ENCODE data around the gene BBS4.
"Not testable (repeated sequence)": the region's sequence is repeated elsewhere in the genome, so short reads cannot be mapped to it uniquely, and the experiment has no call there.

The BBS4 gene

GRCh38 chr15:72669803-72670202, 16.2 kb upstream of the BBS4 start:
- not testable (repeated sequence) for H3K4me1 ChIP-seq (ENCODE audit: control insufficient read depth, insufficient read depth, low read length, unreplicated experiment); H3K4me3 ChIP-seq (ENCODE audit: low read depth, low read length); H3K79me2 ChIP-seq (ENCODE audit: control insufficient read depth, insufficient read depth, low read length, unreplicated experiment); H3K36me3 ChIP-seq (ENCODE audit: insufficient read depth, low read length); H3K27me3 ChIP-seq (ENCODE audit: insufficient read depth, low read length); H3K27ac ChIP-seq (ENCODE audit: low read depth, low read length); H2AFZ ChIP-seq (ENCODE audit: low read length, unreplicated experiment)

DNA sequence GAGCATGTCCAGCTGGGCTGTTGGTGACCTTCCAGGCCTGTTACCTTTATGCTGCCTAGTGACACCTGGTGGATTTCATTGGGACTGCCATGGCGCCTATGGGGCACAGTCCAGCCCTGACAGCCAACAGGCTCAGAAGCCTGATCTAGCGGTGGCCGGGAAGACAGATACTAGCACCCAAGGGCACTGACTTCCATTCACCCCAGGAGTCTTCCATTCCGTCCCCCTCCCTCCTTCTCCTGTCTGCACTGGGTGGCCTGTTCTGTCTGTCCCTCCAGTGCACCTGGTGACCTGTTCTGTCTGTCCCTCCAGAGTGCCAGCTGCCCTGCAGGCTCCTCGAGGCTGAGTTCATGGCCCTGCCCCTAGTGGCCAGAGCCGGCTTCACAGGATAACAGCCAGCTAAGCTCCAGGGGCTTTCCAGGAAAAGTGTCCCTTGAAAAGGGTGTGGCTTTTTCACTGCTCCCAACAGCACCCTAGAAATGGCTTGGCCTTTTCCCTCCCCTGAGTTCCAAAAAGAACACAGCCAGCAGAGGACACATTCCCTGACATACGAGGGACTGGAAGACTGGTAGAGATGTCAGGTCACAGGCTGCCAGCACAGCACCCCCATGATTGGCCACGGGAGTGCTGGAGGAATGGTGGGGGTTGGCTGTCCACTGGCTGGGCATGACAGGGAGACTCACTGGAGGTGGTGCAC, 15.2 kb upstream of the BBS4 start:
- H3K36me3 ChIP-seq (ENCODE audit: insufficient read depth, low read length): not testable (repeated sequence)
- Histone ChIP-seq H3K4me3 (ENCODE audit: low read depth, low read length) (peak overlapping the region; percentile 68), H2AFZ (ENCODE audit: low read length, unreplicated experiment) (peak overlapping the region; percentile 85)

DNA sequence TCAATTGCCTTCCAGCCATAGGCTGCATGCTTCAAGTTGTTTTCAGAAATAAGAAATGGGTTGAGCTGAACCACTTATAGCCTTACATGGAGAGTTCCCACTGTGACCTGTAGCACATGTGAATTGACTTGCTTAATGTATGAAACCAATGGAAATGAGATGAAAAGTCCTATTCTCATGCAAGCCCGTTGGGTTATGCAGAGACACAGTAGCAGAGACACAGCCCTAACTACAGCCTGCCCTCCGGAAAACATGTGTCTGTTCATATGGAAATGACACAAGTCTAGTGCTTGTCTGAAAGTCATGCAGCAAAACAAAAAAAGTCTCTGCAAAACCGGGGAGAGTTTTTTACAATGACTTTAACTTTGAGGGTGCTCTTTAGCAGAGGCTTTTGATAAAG, 14.5 kb upstream of the BBS4 start:
- Histone ChIP-seq H3K4me3 (ENCODE audit: low read depth, low read length) (no peak overlapping the region), H3K27me3 (ENCODE audit: insufficient read depth, low read length) (peaks cover 7% of the 10 kb centered on the region), H2AFZ (ENCODE audit: low read length, unreplicated experiment) (peak overlapping the region; percentile 85), H3K36me3 (ENCODE audit: insufficient read depth, low read length) (no peaks in the 10 kb centered on the region), H3K79me2 (ENCODE audit: control insufficient read depth, insufficient read depth, low read length, unreplicated experiment) (no peaks in the 10 kb centered on the region), H3K27ac (ENCODE audit: low read depth, low read length) (no peak overlapping the region), H3K4me1 (ENCODE audit: control insufficient read depth, insufficient read depth, low read length, unreplicated experiment) (no peaks in the 10 kb centered on the region)

More for the DNA sequence above, 15.2 kb upstream of the BBS4 start:
- H3K4me1 ChIP-seq (ENCODE audit: control insufficient read depth, insufficient read depth, low read length, unreplicated experiment); H3K27ac ChIP-seq (ENCODE audit: low read depth, low read length); H3K27me3 ChIP-seq (ENCODE audit: insufficient read depth, low read length); H3K79me2 ChIP-seq (ENCODE audit: control insufficient read depth, insufficient read depth, low read length, unreplicated experiment): not testable (repeated sequence)

DNA sequence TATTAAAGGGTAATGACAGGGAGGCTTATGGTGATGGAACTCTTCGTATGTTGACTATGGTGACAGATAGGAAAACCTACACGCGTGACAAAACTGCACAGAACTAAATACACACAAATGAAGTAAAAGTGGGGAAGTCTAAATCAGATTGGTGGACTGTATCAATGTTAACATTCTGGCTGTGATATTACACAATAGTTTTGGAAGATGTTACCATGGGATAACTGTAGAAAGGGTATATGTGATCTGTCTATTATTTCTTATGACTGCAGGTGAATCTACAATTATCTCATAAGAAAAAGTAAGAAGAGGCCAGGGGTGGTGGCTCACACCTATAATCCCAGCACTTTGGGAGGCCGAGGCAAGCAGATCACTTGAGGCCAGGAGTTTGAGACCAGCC, 9.2 kb upstream of the BBS4 start:
- Histone ChIP-seq H3K79me2 (ENCODE audit: control insufficient read depth, insufficient read depth, low read length, unreplicated experiment) (no peaks in the 10 kb centered on the region), H3K36me3 (ENCODE audit: insufficient read depth, low read length) (no peaks in the 10 kb centered on the region), H3K27ac (ENCODE audit: low read depth, low read length) (no peak overlapping the region), H3K4me1 (ENCODE audit: control insufficient read depth, insufficient read depth, low read length, unreplicated experiment) (no peaks in the 10 kb centered on the region), H3K27me3 (ENCODE audit: insufficient read depth, low read length) (peaks cover 40% of the 10 kb centered on the region), H3K4me3 (ENCODE audit: low read depth, low read length) (no peak overlapping the region), H2AFZ (ENCODE audit: low read length, unreplicated experiment) (no peak overlapping the region)

- H3K27me3 ChIP-seq (ENCODE audit: insufficient read depth, low read length): peaks cover 36% of the 10 kb centered on the region
- H2AFZ ChIP-seq (ENCODE audit: low read length, unreplicated experiment): no peak overlapping the region
These were observed 5.1 kb upstream of the BBS4 start for GRCh38 chr15:72680931-72681330.

GRCh38 chr15:72682772-72683171, 3.2 kb upstream of the BBS4 start:
- Histone ChIP-seq H3K79me2 (ENCODE audit: control insufficient read depth, insufficient read depth, low read length, unreplicated experiment) (no peaks in the 10 kb centered on the region), H3K36me3 (ENCODE audit: insufficient read depth, low read length) (no peaks in the 10 kb centered on the region), H3K27ac (ENCODE audit: low read depth, low read length) (no peak overlapping the region), H2AFZ (ENCODE audit: low read length, unreplicated experiment) (no peak overlapping the region), H3K27me3 (ENCODE audit: insufficient read depth, low read length) (peaks cover 31% of the 10 kb centered on the region), H3K4me1 (ENCODE audit: control insufficient read depth, insufficient read depth, low read length, unreplicated experiment) (peaks cover 5% of the 10 kb centered on the region), H3K4me3 (ENCODE audit: low read depth, low read length) (no peak overlapping the region)

More at GRCh38 chr15:72680931-72681330, 5.1 kb upstream of the BBS4 start:
- peaks cover 5% of the 10 kb centered on the region for H3K4me1 ChIP-seq (ENCODE audit: control insufficient read depth, insufficient read depth, low read length, unreplicated experiment)
- H3K79me2 ChIP-seq (ENCODE audit: control insufficient read depth, insufficient read depth, low read length, unreplicated experiment): no peaks in the 10 kb centered on the region
- H3K36me3 ChIP-seq (ENCODE audit: insufficient read depth, low read length): no peaks in the 10 kb centered on the region
- H3K27ac ChIP-seq (ENCODE audit: low read depth, low read length): no peak overlapping the region
- H3K4me3 ChIP-seq (ENCODE audit: low read depth, low read length): no peak overlapping the region

GRCh38 chr15:72685301-72685924, 594 bp upstream of the BBS4 start:
- Histone ChIP-seq H3K36me3 (ENCODE audit: insufficient read depth, low read length) (no peaks in the 10 kb centered on the region), H3K4me3 (ENCODE audit: low read depth, low read length) (peak overlapping the region; percentile 95), H3K27ac (ENCODE audit: low read depth, low read length) (peak overlapping the region; percentile 76), H2AFZ (ENCODE audit: low read length, unreplicated experiment) (peak overlapping the region; percentile 100), H3K4me1 (ENCODE audit: control insufficient read depth, insufficient read depth, low read length, unreplicated experiment) (peaks cover 5% of the 10 kb centered on the region), H3K27me3 (ENCODE audit: insufficient read depth, low read length) (peaks cover 6% of the 10 kb centered on the region; the same call in 1 of the 2 replicates), H3K79me2 (ENCODE audit: control insufficient read depth, insufficient read depth, low read length, unreplicated experiment) (no peaks in the 10 kb centered on the region)

DNA sequence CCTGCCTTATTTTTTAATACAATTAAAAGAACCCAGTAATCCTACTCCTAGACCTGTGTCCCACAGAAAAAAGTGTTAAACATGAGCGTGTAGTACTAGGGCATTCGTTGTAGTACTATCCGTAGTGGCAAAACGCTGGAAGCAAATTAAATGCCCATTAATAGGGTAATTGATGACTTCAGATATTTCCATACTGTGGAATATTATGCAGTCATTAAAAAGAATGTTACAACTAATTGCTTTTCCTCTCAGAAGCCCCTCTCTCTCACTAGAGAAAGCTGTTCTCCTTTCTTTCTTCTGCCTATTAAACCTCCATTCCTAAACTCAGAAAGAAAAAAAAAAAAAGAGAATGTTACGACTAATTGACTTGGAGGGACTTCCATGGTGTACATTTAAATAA, 2.7 kb downstream of the BBS4 start:
- Histone ChIP-seq H3K4me1 (ENCODE audit: control insufficient read depth, insufficient read depth, low read length, unreplicated experiment) (peaks cover 5% of the 10 kb centered on the region), H3K27me3 (ENCODE audit: insufficient read depth, low read length) (no peaks in the 10 kb centered on the region), H2AFZ (ENCODE audit: low read length, unreplicated experiment) (no peak overlapping the region), H3K79me2 (ENCODE audit: control insufficient read depth, insufficient read depth, low read length, unreplicated experiment) (peaks cover 2% of the 10 kb centered on the region), H3K4me3 (ENCODE audit: low read depth, low read length) (no peak overlapping the region), H3K36me3 (ENCODE audit: insufficient read depth, low read length) (no peaks in the 10 kb centered on the region), H3K27ac (ENCODE audit: low read depth, low read length) (no peak overlapping the region)

DNA sequence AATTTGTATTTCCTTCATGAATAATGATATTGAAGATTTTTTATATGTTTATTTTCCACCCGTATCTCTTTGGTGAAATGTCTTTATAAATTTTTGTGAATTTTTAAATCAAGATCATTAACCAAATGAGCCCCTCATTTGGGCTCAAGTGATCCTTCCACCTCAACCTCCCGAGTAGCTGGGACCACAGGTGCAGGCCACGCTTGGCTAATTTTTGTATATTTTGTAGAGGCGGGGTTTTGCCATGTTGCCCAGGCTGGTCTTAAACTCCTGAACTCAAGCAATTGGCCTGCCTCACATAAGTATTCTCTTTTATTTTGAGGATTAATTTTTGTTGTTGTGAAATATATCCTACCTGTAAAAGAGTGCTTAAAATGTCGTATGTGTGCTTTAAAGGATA, 4.9 kb downstream of the BBS4 start:
- Histone ChIP-seq H3K4me3 (ENCODE audit: low read depth, low read length) (no peak overlapping the region), H3K27ac (ENCODE audit: low read depth, low read length) (no peak overlapping the region), H3K4me1 (ENCODE audit: control insufficient read depth, insufficient read depth, low read length, unreplicated experiment) (no peaks in the 10 kb centered on the region), H2AFZ (ENCODE audit: low read length, unreplicated experiment) (no peak overlapping the region), H3K36me3 (ENCODE audit: insufficient read depth, low read length) (no peaks in the 10 kb centered on the region), H3K79me2 (ENCODE audit: control insufficient read depth, insufficient read depth, low read length, unreplicated experiment) (peaks cover 2% of the 10 kb centered on the region), H3K27me3 (ENCODE audit: insufficient read depth, low read length) (no peaks in the 10 kb centered on the region)

DNA sequence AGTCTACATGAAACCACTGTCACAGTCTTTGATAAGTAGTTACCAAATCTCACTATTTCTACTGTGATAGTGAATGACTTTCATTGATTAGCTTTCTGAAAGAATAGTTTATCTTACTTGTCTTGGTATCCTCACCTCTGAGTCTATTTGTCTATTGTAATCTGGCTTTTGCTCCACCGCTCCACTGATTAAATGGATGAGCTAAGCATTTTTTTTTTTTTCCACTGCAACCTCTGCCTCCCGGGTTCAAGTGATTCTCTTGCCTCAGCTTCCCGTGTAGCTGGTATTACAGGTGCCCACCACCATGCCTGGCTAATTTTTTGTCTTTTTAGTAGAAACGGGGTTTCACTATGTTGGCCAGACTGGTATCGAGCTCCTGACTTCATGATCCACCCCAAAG, 12.9 kb downstream of the BBS4 start:
- Histone ChIP-seq H3K27me3 (ENCODE audit: insufficient read depth, low read length) (no peaks in the 10 kb centered on the region), H2AFZ (ENCODE audit: low read length, unreplicated experiment) (no peak overlapping the region), H3K36me3 (ENCODE audit: insufficient read depth, low read length) (no peaks in the 10 kb centered on the region), H3K79me2 (ENCODE audit: control insufficient read depth, insufficient read depth, low read length, unreplicated experiment) (no peaks in the 10 kb centered on the region), H3K4me3 (ENCODE audit: low read depth, low read length) (no peak overlapping the region), H3K4me1 (ENCODE audit: control insufficient read depth, insufficient read depth, low read length, unreplicated experiment) (no peaks in the 10 kb centered on the region), H3K27ac (ENCODE audit: low read depth, low read length) (no peak overlapping the region)

- Histone ChIP-seq H3K27me3 (ENCODE audit: insufficient read depth, low read length) (no peaks in the 10 kb centered on the region), H3K36me3 (ENCODE audit: insufficient read depth, low read length) (no peaks in the 10 kb centered on the region), H2AFZ (ENCODE audit: low read length, unreplicated experiment) (no peak overlapping the region), H3K4me3 (ENCODE audit: low read depth, low read length) (no peak overlapping the region), H3K27ac (ENCODE audit: low read depth, low read length) (no peak overlapping the region), H3K79me2 (ENCODE audit: control insufficient read depth, insufficient read depth, low read length, unreplicated experiment) (no peaks in the 10 kb centered on the region), H3K4me1 (ENCODE audit: control insufficient read depth, insufficient read depth, low read length, unreplicated experiment) (no peaks in the 10 kb centered on the region)
These were observed 14.1 kb downstream of the BBS4 start for GRCh38 chr15:72700076-72700475.

Data from ACC112 (cell line).